HepG2 (cell line): ENCODE data around the gene COMMD7. TPM values are rescaled to one million over a fixed set of nuclear protein-coding genes. Genes with fewer than 3 reads are reported as not detected.

Experiments
- CBX1 ChIP-seq: IDR thresholded peaks from one replicate; pipeline ENCODE4 v1.6.1; 2016; ENCODE audit warnings: antibody characterized with exemption, low read depth
- CHCHD3 ChIP-seq: sonication (generic); formaldehyde crosslinking; IDR thresholded peaks from 2 replicates; pipeline ENCODE4 v1.8.0; 2022; ENCODE audit warnings: mild to moderate bottlenecking, missing genetic modification reagents, moderate library complexity
- HDAC1 ChIP-seq: sonication (generic); formaldehyde crosslinking; IDR thresholded peaks from 2 replicates; pipeline ENCODE4 v1.5.1; 2020; ENCODE audit warnings: mild to moderate bottlenecking, missing genetic modification reagents
- IRF9 ChIP-seq: sonication (generic); formaldehyde crosslinking; IDR thresholded peaks from 2 replicates; pipeline ENCODE4 v1.8.0; 2022; ENCODE audit warnings: missing genetic modification reagents, mild to moderate bottlenecking, borderline replicate concordance
- MXD3 ChIP-seq: IDR thresholded peaks from 2 replicates; pipeline ENCODE4 v1.6.1; 2016; ENCODE audit warnings: mild to moderate bottlenecking, missing biosample characterization, missing genetic modification reagents
- TCF7L2 ChIP-seq: IDR thresholded peaks from 2 replicates; pipeline ENCODE4 v1.6.1; 2011; ENCODE audit warnings: mild to moderate bottlenecking, low read depth, low read length, moderate library complexity
- ZBTB4 ChIP-seq: sonication (generic); formaldehyde crosslinking; IDR thresholded peaks from 2 replicates; pipeline ENCODE4 v1.4.0; 2020; ENCODE audit warnings: missing genetic modification reagents, mild to moderate bottlenecking, borderline replicate concordance
- ZFYVE20 ChIP-seq: sonication (generic); formaldehyde crosslinking; IDR thresholded peaks from 2 replicates; pipeline ENCODE4 v1.8.0; 2023; ENCODE audit warnings: low read depth, mild to moderate bottlenecking, moderate library complexity, missing genetic modification reagents, borderline replicate concordance
- ZMYM4 ChIP-seq: sonication (generic); formaldehyde crosslinking; IDR thresholded peaks from 2 replicates; pipeline ENCODE4 v1.8.1; 2023; ENCODE audit warnings: mild to moderate bottlenecking, missing genetic modification reagents
- ZNF280D ChIP-seq: sonication (generic); formaldehyde crosslinking; IDR thresholded peaks from 2 replicates; pipeline ENCODE4 v1.5.1; 2020; ENCODE audit warnings: mild to moderate bottlenecking, missing genetic modification reagents
- ZNF549 ChIP-seq: sonication (generic); formaldehyde crosslinking; IDR thresholded peaks from 2 replicates; pipeline ENCODE4 v1.5.0; 2020; ENCODE audit warnings: missing genetic modification reagents
- ZNF709 ChIP-seq: sonication (generic); formaldehyde crosslinking; IDR thresholded peaks from 2 replicates; pipeline ENCODE4 v1.5.0; 2020; ENCODE audit warnings: mild to moderate bottlenecking, missing genetic modification reagents
- ZNF724P ChIP-seq: sonication (generic); formaldehyde crosslinking; IDR thresholded peaks from 2 replicates; pipeline ENCODE4 v1.8.0; 2022; ENCODE audit warnings: missing genetic modification reagents, borderline replicate concordance
- ZNF792 ChIP-seq: IDR thresholded peaks from 2 replicates; pipeline ENCODE4 v1.6.1; 2016
- ZSCAN12 ChIP-seq: sonication (generic); formaldehyde crosslinking; IDR thresholded peaks from 2 replicates; pipeline ENCODE4 v1.9.0; 2021; ENCODE audit warnings: mild to moderate bottlenecking, missing genetic modification reagents
- polyA plus RNA-seq, 8 experiments: library from polyadenylated mRNA; depleted of rRNA in 3 of 8; stranded (reverse) in 7 of 8; unstranded in 1 of 8; fragments of >200 nt; fragmentation: Illumina TruSeq in 4 of 8; extraction: Trizol in 4 of 8; gene quantifications; 2 replicates each; pipeline versions ENCODE4 v1.2.1 to v1.2.3, GENCODE V29; 2011 to 2016; ENCODE audit warnings: low read depth in 4 of 8, missing spikeins in 1 of 8, mixed read lengths in 1 of 8; ENCODE audit not compliant: insufficient read depth in 1 of 8
- total RNA-seq, 5 experiments: library from RNA; depleted of rRNA; stranded (reverse); fragments of >200 nt; fragmentation: Illumina TruSeq; extraction: Trizol; gene quantifications; 2 replicates each; pipeline ENCODE4 v1.2.3, GENCODE V29; 2016; ENCODE audit warnings: low read depth in 1 of 5
- TF ChIP-seq, protein P1 (sequence below): sonication (generic); formaldehyde crosslinking; IDR thresholded peaks from 2 replicates; pipeline ENCODE4 v1.5.0; 2020; ENCODE audit warnings: mild to moderate bottlenecking, missing genetic modification reagents, borderline replicate concordance

The COMMD7 gene
- total and polyA plus RNA-seq, 2 of the 13 experiments (the other 11 are each of a cell fraction or from before 2014, with no cell fraction given) = 42.1 to 53.3 TPM

DNA sequence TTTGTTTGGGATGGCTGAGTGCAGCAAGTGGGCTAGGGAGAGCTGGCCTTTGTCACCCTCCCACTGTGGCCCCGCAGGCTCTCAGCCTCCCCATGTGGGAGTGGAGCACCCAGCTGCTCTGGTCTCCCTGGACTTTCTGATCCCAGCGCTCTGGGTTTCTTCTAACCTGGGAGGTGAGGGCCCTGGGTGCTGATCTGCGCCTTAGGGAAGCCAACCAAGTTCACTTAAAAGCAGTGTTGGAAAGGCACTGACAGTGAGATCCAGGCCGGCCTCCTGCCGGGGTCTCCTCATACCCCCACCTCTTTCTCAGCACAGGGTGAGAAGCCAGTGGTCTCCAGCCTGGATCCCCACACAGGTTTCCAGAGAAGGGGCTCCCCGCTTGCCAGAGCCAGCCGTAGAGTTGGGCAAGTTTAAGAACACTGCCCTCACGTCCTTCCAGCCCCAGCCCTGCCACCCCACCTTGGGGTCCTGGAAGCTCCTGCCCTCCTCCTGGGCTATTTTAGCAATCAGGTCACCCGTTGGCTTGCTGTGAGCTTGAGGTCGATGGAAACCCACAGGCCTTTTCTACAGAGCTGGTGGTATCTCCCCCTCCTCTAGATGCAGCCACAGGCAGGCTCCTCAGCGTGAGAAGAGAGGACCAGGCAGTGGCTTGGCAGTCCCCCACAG is 79.1 kb downstream of the COMMD7 start (continued):
- TF ChIP-seq ZNF280D (CRISPR knock-in tag) (no peak), ZSCAN12 (CRISPR knock-in tag) (no peak), ZNF792 (CRISPR knock-in tag) (no peak), ZNF549 (CRISPR knock-in tag) (no peak), CHCHD3 (CRISPR knock-in tag) (0 out of 2 replicates have a peak, but pooled peaks have one; percentile 47), CBX1 (peak; percentile 2), ZMYM4 (CRISPR knock-in tag) (no peak), HDAC1 (0 out of 2 replicates have a peak, but pooled peaks have one; percentile 41), ZFYVE20 (0 out of 2 replicates have a peak, but pooled peaks have one; percentile 6), MXD3 (0 out of 2 replicates have a peak, but pooled peaks have one; percentile 16), ZBTB4 (CRISPR knock-in tag) (peak; percentile 79), ZNF709 (CRISPR knock-in tag) (0 out of 2 replicates have a peak, but pooled peaks have one; percentile 17), ZNF724P (CRISPR knock-in tag) (0 out of 2 replicates have a peak, but pooled peaks have one; percentile 57), TCF7L2 (no peak), IRF9 (CRISPR knock-in tag) (peak; percentile 86; the same call in 1 of the 2 replicates)
- TF ChIP-seq, protein P1, sequence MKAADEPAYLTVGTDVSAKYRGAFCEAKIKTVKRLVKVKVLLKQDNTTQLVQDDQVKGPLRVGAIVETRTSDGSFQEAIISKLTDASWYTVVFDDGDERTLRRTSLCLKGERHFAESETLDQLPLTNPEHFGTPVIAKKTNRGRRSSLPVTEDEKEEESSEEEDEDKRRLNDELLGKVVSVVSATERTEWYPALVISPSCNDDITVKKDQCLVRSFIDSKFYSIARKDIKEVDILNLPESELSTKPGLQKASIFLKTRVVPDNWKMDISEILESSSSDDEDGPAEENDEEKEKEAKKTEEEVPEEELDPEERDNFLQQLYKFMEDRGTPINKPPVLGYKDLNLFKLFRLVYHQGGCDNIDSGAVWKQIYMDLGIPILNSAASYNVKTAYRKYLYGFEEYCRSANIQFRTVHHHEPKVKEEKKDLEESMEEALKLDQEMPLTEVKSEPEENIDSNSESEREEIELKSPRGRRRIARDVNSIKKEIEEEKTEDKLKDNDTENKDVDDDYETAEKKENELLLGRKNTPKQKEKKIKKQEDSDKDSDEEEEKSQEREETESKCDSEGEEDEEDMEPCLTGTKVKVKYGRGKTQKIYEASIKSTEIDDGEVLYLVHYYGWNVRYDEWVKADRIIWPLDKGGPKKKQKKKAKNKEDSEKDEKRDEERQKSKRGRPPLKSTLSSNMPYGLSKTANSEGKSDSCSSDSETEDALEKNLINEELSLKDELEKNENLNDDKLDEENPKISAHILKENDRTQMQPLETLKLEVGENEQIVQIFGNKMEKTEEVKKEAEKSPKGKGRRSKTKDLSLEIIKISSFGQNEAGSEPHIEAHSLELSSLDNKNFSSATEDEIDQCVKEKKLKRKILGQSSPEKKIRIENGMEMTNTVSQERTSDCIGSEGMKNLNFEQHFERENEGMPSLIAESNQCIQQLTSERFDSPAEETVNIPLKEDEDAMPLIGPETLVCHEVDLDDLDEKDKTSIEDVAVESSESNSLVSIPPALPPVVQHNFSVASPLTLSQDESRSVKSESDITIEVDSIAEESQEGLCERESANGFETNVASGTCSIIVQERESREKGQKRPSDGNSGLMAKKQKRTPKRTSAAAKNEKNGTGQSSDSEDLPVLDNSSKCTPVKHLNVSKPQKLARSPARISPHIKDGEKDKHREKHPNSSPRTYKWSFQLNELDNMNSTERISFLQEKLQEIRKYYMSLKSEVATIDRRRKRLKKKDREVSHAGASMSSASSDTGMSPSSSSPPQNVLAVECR (CRISPR knock-in tag) = peak; percentile 12; the same call in 1 of the 2 replicates
